Glutamatergic neuron (in vitro differentiated cells): Measurements from ENCODE around the gene C1QTNF9B. TPM values are rescaled to one million over a fixed set of nuclear protein-coding genes. Genes with fewer than 3 reads are reported as not detected.
"Not testable (repeated sequence)": the region's sequence is repeated elsewhere in the genome, so short reads cannot be mapped to it uniquely, and the experiment has no call there.

ENCODE experiments used
- DNase-seq: peaks from one replicate; pipeline ENCODE4 v3.0.0; 2022
- H3K27ac Mint-ChIP-seq: one replicate; pipeline ENCODE4 v1.8.0; 2020; ENCODE audit warnings: mild to moderate bottlenecking, mixed read lengths, inconsistent platforms; ENCODE audit not compliant: unreplicated experiment
- H3K27me3 Mint-ChIP-seq: one replicate; pipeline ENCODE4 v1.8.0; 2020; ENCODE audit warnings: mild to moderate bottlenecking, moderate library complexity, mixed read lengths, inconsistent platforms; ENCODE audit not compliant: unreplicated experiment
- H3K36me3 Mint-ChIP-seq: one replicate; pipeline ENCODE4 v1.8.0; 2020; ENCODE audit warnings: mild to moderate bottlenecking, mixed read lengths, inconsistent platforms; ENCODE audit not compliant: unreplicated experiment
- H3K4me1 Mint-ChIP-seq: one replicate; pipeline ENCODE4 v1.8.0; 2020; ENCODE audit warnings: mild to moderate bottlenecking, low read depth, mixed read lengths, inconsistent platforms; ENCODE audit not compliant: unreplicated experiment
- H3K4me3 Mint-ChIP-seq: one replicate; pipeline ENCODE4 v1.8.0; 2020; ENCODE audit warnings: mild to moderate bottlenecking, mixed read lengths, inconsistent platforms; ENCODE audit not compliant: unreplicated experiment
- H3K9me3 Mint-ChIP-seq: one replicate; pipeline ENCODE4 v1.8.0; 2020; ENCODE audit warnings: mild to moderate bottlenecking, moderate library complexity, mixed read lengths, inconsistent platforms; ENCODE audit not compliant: unreplicated experiment
- total RNA-seq: library from RNA; stranded (reverse); fragmentation: NEBNext Ultra II Directional; extraction: Animal tissue kit (Norgen Biotek cat#: 25700); gene quantifications from one replicate; pipeline ENCODE4 v1.2.1, GENCODE V29; 2021; ENCODE audit not compliant: unreplicated experiment
- TF ChIP-seq, protein P1 (sequence below): fragments of 200-600 bp; sonication (generic); IDR thresholded peaks from one replicate; pipeline ENCODE4 v1.5.0; 2021; ENCODE audit not compliant: partially characterized antibody, unreplicated experiment

C1QTNF9B gene
- total RNA-seq, 1 donor from 2014 or later, result not detected

DNA sequence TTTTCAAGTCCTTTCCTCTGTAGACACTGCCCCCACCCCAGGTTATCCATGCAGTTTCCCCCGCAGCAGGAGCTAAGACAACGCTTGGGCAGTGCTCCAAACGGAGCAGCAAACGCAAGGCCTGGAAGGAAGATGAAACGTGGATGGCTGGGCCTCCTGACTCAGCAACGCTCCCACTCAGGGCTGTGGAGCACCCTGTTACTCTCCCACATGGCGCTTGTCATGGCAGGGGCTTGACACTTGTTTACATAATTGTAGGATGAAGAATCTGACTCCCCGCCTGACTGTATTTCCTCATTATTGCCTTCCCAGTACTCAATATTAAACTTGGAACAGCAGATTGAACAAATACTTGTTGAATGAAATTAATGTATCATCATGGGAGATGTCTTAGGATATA, 799 bp upstream of the C1QTNF9B start:
- H3K27ac Mint-ChIP-seq, result no peak overlapping the region
- no peak overlapping the region for H3K4me3 Mint-ChIP-seq
- no peaks in the 10 kb centered on the region for H3K9me3 Mint-ChIP-seq
- H3K27me3 Mint-ChIP-seq, result peaks cover 9% of the 10 kb centered on the region
- DNase-seq, result no peak
- H3K4me1 Mint-ChIP-seq, result peaks cover 17% of the 10 kb centered on the region
- TF ChIP-seq, protein P1, sequence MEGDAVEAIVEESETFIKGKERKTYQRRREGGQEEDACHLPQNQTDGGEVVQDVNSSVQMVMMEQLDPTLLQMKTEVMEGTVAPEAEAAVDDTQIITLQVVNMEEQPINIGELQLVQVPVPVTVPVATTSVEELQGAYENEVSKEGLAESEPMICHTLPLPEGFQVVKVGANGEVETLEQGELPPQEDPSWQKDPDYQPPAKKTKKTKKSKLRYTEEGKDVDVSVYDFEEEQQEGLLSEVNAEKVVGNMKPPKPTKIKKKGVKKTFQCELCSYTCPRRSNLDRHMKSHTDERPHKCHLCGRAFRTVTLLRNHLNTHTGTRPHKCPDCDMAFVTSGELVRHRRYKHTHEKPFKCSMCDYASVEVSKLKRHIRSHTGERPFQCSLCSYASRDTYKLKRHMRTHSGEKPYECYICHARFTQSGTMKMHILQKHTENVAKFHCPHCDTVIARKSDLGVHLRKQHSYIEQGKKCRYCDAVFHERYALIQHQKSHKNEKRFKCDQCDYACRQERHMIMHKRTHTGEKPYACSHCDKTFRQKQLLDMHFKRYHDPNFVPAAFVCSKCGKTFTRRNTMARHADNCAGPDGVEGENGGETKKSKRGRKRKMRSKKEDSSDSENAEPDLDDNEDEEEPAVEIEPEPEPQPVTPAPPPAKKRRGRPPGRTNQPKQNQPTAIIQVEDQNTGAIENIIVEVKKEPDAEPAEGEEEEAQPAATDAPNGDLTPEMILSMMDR, result no peak
- H3K36me3 Mint-ChIP-seq, result no peaks in the 10 kb centered on the region

DNA sequence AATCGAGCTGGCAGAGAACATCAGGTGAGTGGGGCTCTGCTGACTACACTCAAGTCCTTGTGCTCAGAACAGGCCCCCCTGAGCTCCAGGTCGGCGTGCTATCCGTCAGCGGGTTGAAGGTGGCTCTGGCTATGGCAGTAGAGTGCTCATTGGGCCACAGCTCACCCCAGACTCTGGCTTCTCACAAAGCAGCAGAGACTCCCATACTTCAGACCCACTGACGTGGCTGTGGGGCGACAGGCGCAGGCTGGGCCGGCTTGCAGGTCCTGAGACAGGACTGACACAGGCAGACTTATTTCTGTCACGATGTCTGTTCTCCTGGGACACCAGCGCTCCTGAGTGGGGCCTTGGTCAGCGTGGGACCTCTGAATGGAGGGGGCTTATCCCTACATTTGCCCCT, 2.6 kb downstream of the C1QTNF9B start:
- not testable (repeated sequence) for H3K36me3 Mint-ChIP-seq, H3K27ac Mint-ChIP-seq

GRCh38 chr13:23893791-23894190, 3.5 kb downstream of the C1QTNF9B start:
- not testable (repeated sequence) for H3K36me3 Mint-ChIP-seq, DNase-seq, H3K4me3 Mint-ChIP-seq, H3K27me3 Mint-ChIP-seq, H3K27ac Mint-ChIP-seq, H3K9me3 Mint-ChIP-seq
- H3K4me1 Mint-ChIP-seq, result peaks cover 13% of the 10 kb centered on the region

More for the DNA sequence above, 2.6 kb downstream of the C1QTNF9B start:
- H3K4me3 Mint-ChIP-seq, DNase-seq, H3K27me3 Mint-ChIP-seq, H3K9me3 Mint-ChIP-seq: not testable (repeated sequence)
- peaks cover 11% of the 10 kb centered on the region for H3K4me1 Mint-ChIP-seq

- Mint-ChIP-seq H3K27ac (peak overlapping the region; percentile 68), H3K4me1 (peaks cover 14% of the 10 kb centered on the region), H3K9me3 (peaks cover 3% of the 10 kb centered on the region), H3K27me3 (peaks cover 2% of the 10 kb centered on the region), H3K36me3 (no peaks in the 10 kb centered on the region), H3K4me3 (peak overlapping the region; percentile 77)
- no peak for DNase-seq
- TF ChIP-seq, protein P1, result no peak
These were observed 7.4 kb downstream of the C1QTNF9B start for GRCh38 chr13:23889615-23890607.

DNA sequence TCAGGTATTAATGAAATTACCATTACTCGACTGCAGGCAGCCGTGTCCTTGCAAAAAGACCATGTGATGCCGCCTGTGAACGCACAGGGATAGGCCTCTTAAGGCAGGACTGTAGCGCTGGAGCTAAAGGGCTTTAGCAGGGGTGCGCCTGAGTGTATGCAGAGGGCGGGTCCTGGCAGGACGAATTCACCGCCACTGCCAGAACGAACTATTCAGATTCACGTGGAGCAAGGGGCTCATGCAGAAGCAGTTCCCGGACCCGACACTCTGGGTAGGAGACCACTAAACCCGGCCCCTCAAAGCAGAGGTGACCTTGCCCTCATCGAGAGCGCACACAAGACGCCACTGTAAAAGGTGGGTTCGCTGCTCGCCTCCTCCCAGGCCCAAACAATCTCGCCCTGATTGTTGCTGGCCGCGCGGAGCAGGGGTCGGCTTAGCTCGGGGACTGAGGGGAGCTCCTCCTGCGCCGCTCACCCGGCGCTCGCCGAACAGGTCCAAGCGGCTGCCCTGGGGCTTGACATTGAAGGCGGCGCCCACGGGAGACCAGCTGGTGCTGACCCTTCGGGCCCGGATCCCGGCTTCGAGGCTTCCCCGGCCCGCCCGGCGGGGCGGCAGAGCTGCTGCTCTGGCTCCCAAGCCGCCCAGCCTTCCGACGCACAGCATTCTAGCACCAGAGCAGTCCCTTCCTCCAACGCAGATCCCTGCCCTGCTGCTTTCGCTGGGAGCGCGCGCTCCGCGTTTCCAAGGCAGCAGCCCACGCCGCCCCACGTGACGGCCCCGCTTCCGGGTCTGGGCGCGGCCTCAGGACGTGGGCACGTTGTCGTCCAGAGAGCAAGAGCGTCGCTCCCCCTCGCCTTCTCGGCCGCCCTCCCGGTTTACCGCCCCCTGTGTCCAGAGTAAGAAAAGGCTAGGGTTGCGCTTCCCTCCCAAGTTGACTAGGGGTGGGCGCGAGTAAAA, 8.4 kb downstream of the C1QTNF9B start, which contains the start of gene MIPEP:
TSS of gene MIPEP (minus strand) at position 743 of the 957 bp plus-strand sequence. CDS start at position 663, 80 bp downstream.
- H3K4me3 Mint-ChIP-seq, result peak within 1 kb of the TSS; percentile 84
- peaks cover 3% of the 10 kb centered on the region for H3K9me3 Mint-ChIP-seq
- H3K4me1 Mint-ChIP-seq, result peaks cover 14% of the 10 kb centered on the region
- H3K36me3 Mint-ChIP-seq, result no peaks in the 10 kb centered on the region
- DNase-seq, result peak; percentile 94
- H3K27me3 Mint-ChIP-seq, result peaks cover 2% of the 10 kb centered on the region
- H3K27ac Mint-ChIP-seq, result peak within 1 kb of the TSS; percentile 68
- TF ChIP-seq, protein P1, result peak; percentile 53

GRCh38 chr13:23884361-23884760, 12.9 kb downstream of the C1QTNF9B start:
- H3K9me3 Mint-ChIP-seq, H3K27me3 Mint-ChIP-seq, H3K4me3 Mint-ChIP-seq, H3K27ac Mint-ChIP-seq, H3K36me3 Mint-ChIP-seq, H3K4me1 Mint-ChIP-seq, DNase-seq: not testable (repeated sequence)
